A673 (cell line): ENCODE data around the gene MYO6.

Experiments
- EZH2 ChIP-seq: fragments of 200-600 bp; sonication (generic); IDR thresholded peaks from 2 replicates; pipeline ENCODE4 v1.6.1; 2017; ENCODE audit warnings: borderline replicate concordance, low read depth, mild to moderate bottlenecking, mixed read lengths, antibody characterized with exemption, low read length; ENCODE audit not compliant: poor library complexity, severe bottlenecking
- TF ChIP-seq, protein P1 (sequence below): fragments of 300-800, 200-600 bp; sonication (generic); conservative IDR thresholded peaks from 2 replicates; pipeline ENCODE4 v1.5.1; 2017; ENCODE audit warnings: low read depth, mild to moderate bottlenecking, antibody characterized with exemption, low read length, moderate library complexity, mixed read lengths

GRCh38 chr6:75893058-75893775, 144.2 kb downstream of the MYO6 start:
- TF ChIP-seq, protein P1, sequence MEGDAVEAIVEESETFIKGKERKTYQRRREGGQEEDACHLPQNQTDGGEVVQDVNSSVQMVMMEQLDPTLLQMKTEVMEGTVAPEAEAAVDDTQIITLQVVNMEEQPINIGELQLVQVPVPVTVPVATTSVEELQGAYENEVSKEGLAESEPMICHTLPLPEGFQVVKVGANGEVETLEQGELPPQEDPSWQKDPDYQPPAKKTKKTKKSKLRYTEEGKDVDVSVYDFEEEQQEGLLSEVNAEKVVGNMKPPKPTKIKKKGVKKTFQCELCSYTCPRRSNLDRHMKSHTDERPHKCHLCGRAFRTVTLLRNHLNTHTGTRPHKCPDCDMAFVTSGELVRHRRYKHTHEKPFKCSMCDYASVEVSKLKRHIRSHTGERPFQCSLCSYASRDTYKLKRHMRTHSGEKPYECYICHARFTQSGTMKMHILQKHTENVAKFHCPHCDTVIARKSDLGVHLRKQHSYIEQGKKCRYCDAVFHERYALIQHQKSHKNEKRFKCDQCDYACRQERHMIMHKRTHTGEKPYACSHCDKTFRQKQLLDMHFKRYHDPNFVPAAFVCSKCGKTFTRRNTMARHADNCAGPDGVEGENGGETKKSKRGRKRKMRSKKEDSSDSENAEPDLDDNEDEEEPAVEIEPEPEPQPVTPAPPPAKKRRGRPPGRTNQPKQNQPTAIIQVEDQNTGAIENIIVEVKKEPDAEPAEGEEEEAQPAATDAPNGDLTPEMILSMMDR = peak; percentile 78
- TF ChIP-seq EZH2 = no peak
